ENCODE results near the gene CCDC70.

The CCDC70 gene

GRCh38 chr13:51844862-51845573 lies 16.8 kb upstream of the CCDC70 start, which contains the start of gene TMEM272:
Gene TMEM272 (minus strand): TSS chr13:51845177. CDS start chr13:51838530, 6,647 bp downstream.
- Histone ChIP-seq H3K27me3 (ENCODE audit: control insufficient read depth in 1 of 2, insufficient read depth in 2 of 2, low read length in 2 of 2) (no peaks in the 10 kb centered on the region), H3K36me3 (ENCODE audit: control insufficient read depth in 2 of 2, insufficient read depth in 2 of 2, low read length in 2 of 2) (no peaks in the 10 kb centered on the region), H3K4me3 (ENCODE audit: low read length in 2 of 2) (peak within 1 kb of the TSS; percentile 47 to 54), H3K4me1 (ENCODE audit: control insufficient read depth, insufficient read depth, low read length) (peaks cover 5% of the 10 kb centered on the region), H3K27ac (ENCODE audit: low read length) (no peak within 1 kb of the TSS), H3K9me3 (ENCODE audit: control insufficient read depth in 2 of 2, low read length in 2 of 2) (no peaks in the 10 kb centered on the region), H3K9ac (ENCODE audit: low read length in 2 of 2) (no peak within 1 kb of the TSS)

GRCh38 chr13:51845574-51846318 lies 16.0 kb upstream of the CCDC70 start:
- Histone ChIP-seq H3K27ac (ENCODE audit: low read length) (no peak overlapping the region), H3K4me1 (ENCODE audit: control insufficient read depth, insufficient read depth, low read length) (peaks cover 5% of the 10 kb centered on the region), H3K27me3 (ENCODE audit: control insufficient read depth in 1 of 2, insufficient read depth in 2 of 2, low read length in 2 of 2) (no peaks in the 10 kb centered on the region), H3K4me3 (ENCODE audit: low read length in 2 of 2) (peak overlapping the region; percentile 47 to 54), H3K9ac (ENCODE audit: low read length in 2 of 2) (no peak overlapping the region), H3K36me3 (ENCODE audit: control insufficient read depth in 2 of 2, insufficient read depth in 2 of 2, low read length in 2 of 2) (no peaks in the 10 kb centered on the region), H3K9me3 (ENCODE audit: control insufficient read depth in 2 of 2, low read length in 2 of 2) (no peaks in the 10 kb centered on the region)

GRCh38 chr13:51846756-51847155 lies 15.0 kb upstream of the CCDC70 start:
- peaks cover 5% of the 10 kb centered on the region for H3K4me1 ChIP-seq (ENCODE audit: control insufficient read depth, insufficient read depth, low read length)
- H3K27me3 ChIP-seq (ENCODE audit: control insufficient read depth in 1 of 2, insufficient read depth in 2 of 2, low read length in 2 of 2): no peaks in the 10 kb centered on the region
- H3K9me3 ChIP-seq (ENCODE audit: control insufficient read depth in 2 of 2, low read length in 2 of 2): no peaks in the 10 kb centered on the region
- H3K27ac ChIP-seq (ENCODE audit: low read length): no peak overlapping the region
- no peaks in the 10 kb centered on the region for H3K36me3 ChIP-seq (ENCODE audit: control insufficient read depth in 2 of 2, insufficient read depth in 2 of 2, low read length in 2 of 2)
- no peak overlapping the region for H3K9ac ChIP-seq (ENCODE audit: low read length in 2 of 2)
- no peak overlapping the region for H3K4me3 ChIP-seq (ENCODE audit: low read length in 2 of 2)

- H3K36me3 ChIP-seq (ENCODE audit: control insufficient read depth in 2 of 2, insufficient read depth in 2 of 2, low read length in 2 of 2): no peaks in the 10 kb centered on the region
- H3K27me3 ChIP-seq (ENCODE audit: control insufficient read depth in 1 of 2, insufficient read depth in 2 of 2, low read length in 2 of 2): no peaks in the 10 kb centered on the region
- peaks cover 5% of the 10 kb centered on the region for H3K4me1 ChIP-seq (ENCODE audit: control insufficient read depth, insufficient read depth, low read length)
- H3K27ac ChIP-seq (ENCODE audit: low read length): no peak overlapping the region
- no peak overlapping the region for H3K4me3 ChIP-seq (ENCODE audit: low read length in 2 of 2)
- H3K9me3 ChIP-seq (ENCODE audit: control insufficient read depth in 2 of 2, low read length in 2 of 2): no peaks in the 10 kb centered on the region
- no peak overlapping the region for H3K9ac ChIP-seq (ENCODE audit: low read length in 2 of 2)
Measured at GRCh38 chr13:51848674-51849073, 13.1 kb upstream of the CCDC70 start.

- H3K9me3 ChIP-seq (ENCODE audit: control insufficient read depth in 2 of 2, low read length in 2 of 2): no peaks in the 10 kb centered on the region
- H3K27ac ChIP-seq (ENCODE audit: low read length): no peak overlapping the region
- no peak overlapping the region for H3K4me3 ChIP-seq (ENCODE audit: low read length in 2 of 2)
- H3K4me1 ChIP-seq (ENCODE audit: control insufficient read depth, insufficient read depth, low read length): peaks cover 5% of the 10 kb centered on the region
- no peaks in the 10 kb centered on the region for H3K36me3 ChIP-seq (ENCODE audit: control insufficient read depth in 2 of 2, insufficient read depth in 2 of 2, low read length in 2 of 2)
- H3K27me3 ChIP-seq (ENCODE audit: control insufficient read depth in 1 of 2, insufficient read depth in 2 of 2, low read length in 2 of 2): no peaks in the 10 kb centered on the region
- no peak overlapping the region for H3K9ac ChIP-seq (ENCODE audit: low read length in 2 of 2)
Measured at GRCh38 chr13:51849145-51850101, 12.3 kb upstream of the CCDC70 start.

GRCh38 chr13:51856027-51856736 lies 5.6 kb upstream of the CCDC70 start:
- Histone ChIP-seq H3K27ac (ENCODE audit: low read length) (no peak overlapping the region), H3K9me3 (ENCODE audit: control insufficient read depth in 2 of 2, low read length in 2 of 2) (no peaks in the 10 kb centered on the region), H3K4me1 (ENCODE audit: control insufficient read depth, insufficient read depth, low read length) (no peaks in the 10 kb centered on the region), H3K27me3 (ENCODE audit: control insufficient read depth in 1 of 2, insufficient read depth in 2 of 2, low read length in 2 of 2) (no peaks in the 10 kb centered on the region), H3K9ac (ENCODE audit: low read length in 2 of 2) (no peak overlapping the region), H3K4me3 (ENCODE audit: low read length in 2 of 2) (no peak overlapping the region), H3K36me3 (ENCODE audit: control insufficient read depth in 2 of 2, insufficient read depth in 2 of 2, low read length in 2 of 2) (no peaks in the 10 kb centered on the region)

GRCh38 chr13:51856998-51857397 lies 4.8 kb upstream of the CCDC70 start:
- Histone ChIP-seq H3K4me1 (ENCODE audit: control insufficient read depth, insufficient read depth, low read length) (no peaks in the 10 kb centered on the region), H3K27me3 (ENCODE audit: control insufficient read depth in 1 of 2, insufficient read depth in 2 of 2, low read length in 2 of 2) (no peaks in the 10 kb centered on the region), H3K27ac (ENCODE audit: low read length) (no peak overlapping the region), H3K4me3 (ENCODE audit: low read length in 2 of 2) (no peak overlapping the region), H3K9me3 (ENCODE audit: control insufficient read depth in 2 of 2, low read length in 2 of 2) (no peaks in the 10 kb centered on the region), H3K36me3 (ENCODE audit: control insufficient read depth in 2 of 2, insufficient read depth in 2 of 2, low read length in 2 of 2) (no peaks in the 10 kb centered on the region), H3K9ac (ENCODE audit: low read length in 2 of 2) (no peak overlapping the region)

- H3K9ac ChIP-seq (ENCODE audit: low read length in 2 of 2): no peak overlapping the region
- no peaks in the 10 kb centered on the region for H3K9me3 ChIP-seq (ENCODE audit: control insufficient read depth in 2 of 2, low read length in 2 of 2)
- no peak overlapping the region for H3K4me3 ChIP-seq (ENCODE audit: low read length in 2 of 2)
- H3K4me1 ChIP-seq (ENCODE audit: control insufficient read depth, insufficient read depth, low read length): no peaks in the 10 kb centered on the region
- no peaks in the 10 kb centered on the region for H3K27me3 ChIP-seq (ENCODE audit: control insufficient read depth in 1 of 2, insufficient read depth in 2 of 2, low read length in 2 of 2)
- no peaks in the 10 kb centered on the region for H3K36me3 ChIP-seq (ENCODE audit: control insufficient read depth in 2 of 2, insufficient read depth in 2 of 2, low read length in 2 of 2)
- H3K27ac ChIP-seq (ENCODE audit: low read length): no peak overlapping the region
Measured at GRCh38 chr13:51858433-51859247, 3.1 kb upstream of the CCDC70 start.

GRCh38 chr13:51862957-51863356 lies 1.2 kb downstream of the CCDC70 start:
- Histone ChIP-seq H3K4me3 (ENCODE audit: low read length in 2 of 2) (no peak overlapping the region), H3K4me1 (ENCODE audit: control insufficient read depth, insufficient read depth, low read length) (no peaks in the 10 kb centered on the region), H3K9ac (ENCODE audit: low read length in 2 of 2) (no peak overlapping the region), H3K27me3 (ENCODE audit: control insufficient read depth in 1 of 2, insufficient read depth in 2 of 2, low read length in 2 of 2) (peaks cover 0 to 2% of the 10 kb centered on the region in 2 donors), H3K36me3 (ENCODE audit: control insufficient read depth in 2 of 2, insufficient read depth in 2 of 2, low read length in 2 of 2) (no peaks in the 10 kb centered on the region), H3K9me3 (ENCODE audit: control insufficient read depth in 2 of 2, low read length in 2 of 2) (no peaks in the 10 kb centered on the region), H3K27ac (ENCODE audit: low read length) (no peak overlapping the region)
